ENCODE data around the gene TRAF3.
"Not testable (repeated sequence)": the region's sequence is repeated elsewhere in the genome, so short reads cannot be mapped to it uniquely, and the experiment has no call there.

The TRAF3 gene

GRCh38 chr14:102854091-102854703, 76.9 kb downstream of the TRAF3 start:
- no peak overlapping the region for H3K27ac ChIP-seq (ENCODE audit: low read depth, low read length)
- H3K27me3 ChIP-seq (ENCODE audit: control insufficient read depth, insufficient read depth, low read length): no peaks in the 10 kb centered on the region
- no peak overlapping the region for H3K9ac ChIP-seq (ENCODE audit: low read length)
- H3K4me1 ChIP-seq (ENCODE audit: control insufficient read depth, insufficient read depth, low read length): peaks cover 5% of the 10 kb centered on the region
- H3K36me3 ChIP-seq (ENCODE audit: control insufficient read depth, insufficient read depth, low read length): no peaks in the 10 kb centered on the region
- H3K4me3 ChIP-seq (ENCODE audit: low read length): no peak overlapping the region

- no peak overlapping the region for H3K4me3 ChIP-seq (ENCODE audit: low read length)
- no peak overlapping the region for H3K9ac ChIP-seq (ENCODE audit: low read length)
- no peaks in the 10 kb centered on the region for H3K36me3 ChIP-seq (ENCODE audit: control insufficient read depth, insufficient read depth, low read length)
- H3K27ac ChIP-seq (ENCODE audit: low read depth, low read length): no peak overlapping the region
- H3K27me3 ChIP-seq (ENCODE audit: control insufficient read depth, insufficient read depth, low read length): no peaks in the 10 kb centered on the region
- H3K4me1 ChIP-seq (ENCODE audit: control insufficient read depth, insufficient read depth, low read length): no peaks in the 10 kb centered on the region
These were observed 78.9 kb downstream of the TRAF3 start for GRCh38 chr14:102856179-102856578.

GRCh38 chr14:102857444-102857843, 80.2 kb downstream of the TRAF3 start:
- H3K27me3 ChIP-seq (ENCODE audit: control insufficient read depth, insufficient read depth, low read length): no peaks in the 10 kb centered on the region
- no peak overlapping the region for H3K27ac ChIP-seq (ENCODE audit: low read depth, low read length)
- H3K36me3 ChIP-seq (ENCODE audit: control insufficient read depth, insufficient read depth, low read length): no peaks in the 10 kb centered on the region
- H3K9ac ChIP-seq (ENCODE audit: low read length): no peak overlapping the region
- H3K4me1 ChIP-seq (ENCODE audit: control insufficient read depth, insufficient read depth, low read length): no peaks in the 10 kb centered on the region
- no peak overlapping the region for H3K4me3 ChIP-seq (ENCODE audit: low read length)

- H3K9ac ChIP-seq (ENCODE audit: low read length): no peak overlapping the region
- H3K36me3 ChIP-seq (ENCODE audit: control insufficient read depth, insufficient read depth, low read length): no peaks in the 10 kb centered on the region
- H3K4me1 ChIP-seq (ENCODE audit: control insufficient read depth, insufficient read depth, low read length): no peaks in the 10 kb centered on the region
- no peaks in the 10 kb centered on the region for H3K27me3 ChIP-seq (ENCODE audit: control insufficient read depth, insufficient read depth, low read length)
- no peak overlapping the region for H3K27ac ChIP-seq (ENCODE audit: low read depth, low read length)
- no peak overlapping the region for H3K4me3 ChIP-seq (ENCODE audit: low read length)
These were observed 82.7 kb downstream of the TRAF3 start for GRCh38 chr14:102859911-102860310.

GRCh38 chr14:102862154-102862773, 85.0 kb downstream of the TRAF3 start:
- Histone ChIP-seq H3K4me1 (ENCODE audit: control insufficient read depth, insufficient read depth, low read length) (no peaks in the 10 kb centered on the region), H3K9ac (ENCODE audit: low read length) (no peak overlapping the region), H3K36me3 (ENCODE audit: control insufficient read depth, insufficient read depth, low read length) (no peaks in the 10 kb centered on the region), H3K4me3 (ENCODE audit: low read length) (no peak overlapping the region), H3K27ac (ENCODE audit: low read depth, low read length) (no peak overlapping the region), H3K27me3 (ENCODE audit: control insufficient read depth, insufficient read depth, low read length) (no peaks in the 10 kb centered on the region)

GRCh38 chr14:102863381-102863780, 86.1 kb downstream of the TRAF3 start:
- Histone ChIP-seq H3K27ac (ENCODE audit: low read depth, low read length) (no peak overlapping the region), H3K27me3 (ENCODE audit: control insufficient read depth, insufficient read depth, low read length) (no peaks in the 10 kb centered on the region), H3K4me1 (ENCODE audit: control insufficient read depth, insufficient read depth, low read length) (no peaks in the 10 kb centered on the region), H3K36me3 (ENCODE audit: control insufficient read depth, insufficient read depth, low read length) (no peaks in the 10 kb centered on the region), H3K4me3 (ENCODE audit: low read length) (no peak overlapping the region), H3K9ac (ENCODE audit: low read length) (no peak overlapping the region)

- H3K27ac ChIP-seq (ENCODE audit: low read depth, low read length); H3K4me1 ChIP-seq (ENCODE audit: control insufficient read depth, insufficient read depth, low read length); H3K27me3 ChIP-seq (ENCODE audit: control insufficient read depth, insufficient read depth, low read length); H3K9ac ChIP-seq (ENCODE audit: low read length); H3K36me3 ChIP-seq (ENCODE audit: control insufficient read depth, insufficient read depth, low read length); H3K4me3 ChIP-seq (ENCODE audit: low read length): not testable (repeated sequence)
These were observed 88.7 kb downstream of the TRAF3 start for GRCh38 chr14:102865916-102866315.

GRCh38 chr14:102866982-102867761, 89.9 kb downstream of the TRAF3 start:
- Histone ChIP-seq H3K9ac (ENCODE audit: low read length) (no peak overlapping the region), H3K4me3 (ENCODE audit: low read length) (no peak overlapping the region)

GRCh38 chr14:102867826-102868580, 90.8 kb downstream of the TRAF3 start:
- Histone ChIP-seq H3K4me3 (ENCODE audit: low read length) (no peak overlapping the region), H3K27ac (ENCODE audit: low read depth, low read length) (no peak overlapping the region), H3K36me3 (ENCODE audit: control insufficient read depth, insufficient read depth, low read length) (peaks cover 6% of the 10 kb centered on the region), H3K27me3 (ENCODE audit: control insufficient read depth, insufficient read depth, low read length) (no peaks in the 10 kb centered on the region), H3K9ac (ENCODE audit: low read length) (no peak overlapping the region), H3K4me1 (ENCODE audit: control insufficient read depth, insufficient read depth, low read length) (no peaks in the 10 kb centered on the region)

More at GRCh38 chr14:102866982-102867761, 89.9 kb downstream of the TRAF3 start:
- H3K4me1 ChIP-seq (ENCODE audit: control insufficient read depth, insufficient read depth, low read length): no peaks in the 10 kb centered on the region
- H3K36me3 ChIP-seq (ENCODE audit: control insufficient read depth, insufficient read depth, low read length): peaks cover 6% of the 10 kb centered on the region
- H3K27ac ChIP-seq (ENCODE audit: low read depth, low read length): no peak overlapping the region
- H3K27me3 ChIP-seq (ENCODE audit: control insufficient read depth, insufficient read depth, low read length): no peaks in the 10 kb centered on the region

- Histone ChIP-seq H3K4me1 (ENCODE audit: control insufficient read depth, insufficient read depth, low read length) (no peaks in the 10 kb centered on the region), H3K4me3 (ENCODE audit: low read length) (no peak overlapping the region), H3K9ac (ENCODE audit: low read length) (no peak overlapping the region), H3K27ac (ENCODE audit: low read depth, low read length) (no peak overlapping the region), H3K36me3 (ENCODE audit: control insufficient read depth, insufficient read depth, low read length) (peaks cover 6% of the 10 kb centered on the region), H3K27me3 (ENCODE audit: control insufficient read depth, insufficient read depth, low read length) (no peaks in the 10 kb centered on the region)
These were observed 91.8 kb downstream of the TRAF3 start for GRCh38 chr14:102868956-102869547.

- Histone ChIP-seq H3K27ac (ENCODE audit: low read depth, low read length) (no peak overlapping the region), H3K36me3 (ENCODE audit: control insufficient read depth, insufficient read depth, low read length) (peaks cover 6% of the 10 kb centered on the region), H3K4me1 (ENCODE audit: control insufficient read depth, insufficient read depth, low read length) (no peaks in the 10 kb centered on the region), H3K27me3 (ENCODE audit: control insufficient read depth, insufficient read depth, low read length) (no peaks in the 10 kb centered on the region), H3K4me3 (ENCODE audit: low read length) (no peak overlapping the region), H3K9ac (ENCODE audit: low read length) (no peak overlapping the region)
These were observed 93.0 kb downstream of the TRAF3 start for GRCh38 chr14:102870246-102870645.

Data from rectal smooth muscle tissue (tissue), 1 donor.